Fibroblast of pulmonary artery (primary cell): ENCODE measurements around the gene ANO7.

Experiments used
- DNase-seq: peaks from one replicate; pipeline ENCODE4 v3.0.0-alpha.2; 2010; ENCODE audit warnings: low read depth
- H3K4me3 ChIP-seq: replicated peaks from 2 replicates; pipeline ENCODE4 v1.5.1; 2011; ENCODE audit warnings: low read depth, mild to moderate bottlenecking, control low read depth, low read length, moderate library complexity
- TF ChIP-seq, protein P1 (sequence below): IDR thresholded peaks from 2 replicates; pipeline ENCODE4 v1.5.1; 2011; ENCODE audit warnings: mild to moderate bottlenecking, control low read depth, low read length, inconsistent platforms; ENCODE audit errors: missing control alignments

Gene ANO7

DNA sequence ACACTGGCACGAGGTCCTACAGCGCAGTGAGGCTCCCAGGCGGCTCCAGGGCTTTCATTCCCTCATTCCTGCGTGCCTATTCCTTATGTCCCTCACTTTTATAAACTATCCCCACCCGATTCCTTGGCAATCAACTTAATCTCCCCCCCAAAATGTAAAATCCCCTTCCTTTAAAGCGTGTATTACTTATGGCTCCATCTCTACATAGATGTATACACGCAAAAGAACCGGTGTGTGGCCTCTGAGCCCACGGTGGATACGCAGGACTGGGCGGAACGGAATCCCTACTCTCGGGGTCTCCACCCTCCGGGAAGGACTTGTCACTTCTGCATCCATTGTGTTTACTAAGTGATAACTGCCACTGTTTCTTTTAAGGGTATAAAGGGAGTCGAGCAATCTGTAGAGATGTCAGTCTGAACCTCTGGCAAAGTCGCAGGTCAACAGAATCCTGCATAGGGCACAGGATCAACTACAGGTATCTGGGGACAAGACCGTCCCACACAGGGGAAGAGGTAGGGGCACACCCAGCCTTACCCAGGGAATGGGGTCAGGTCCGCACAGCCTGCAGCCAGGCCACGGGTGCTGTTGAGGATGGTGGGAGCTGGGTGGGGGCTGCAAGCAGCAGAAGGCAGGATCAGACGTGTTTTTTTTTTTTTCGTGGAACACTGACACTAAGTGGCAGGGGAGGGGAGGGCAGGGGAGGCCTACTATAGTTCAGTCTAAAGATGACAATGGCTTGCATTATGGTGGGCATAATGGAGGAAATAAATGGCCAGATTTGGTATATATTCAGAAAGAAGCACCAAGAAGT is 84.9 kb downstream of the ANO7 start:
- TF ChIP-seq, protein P1, sequence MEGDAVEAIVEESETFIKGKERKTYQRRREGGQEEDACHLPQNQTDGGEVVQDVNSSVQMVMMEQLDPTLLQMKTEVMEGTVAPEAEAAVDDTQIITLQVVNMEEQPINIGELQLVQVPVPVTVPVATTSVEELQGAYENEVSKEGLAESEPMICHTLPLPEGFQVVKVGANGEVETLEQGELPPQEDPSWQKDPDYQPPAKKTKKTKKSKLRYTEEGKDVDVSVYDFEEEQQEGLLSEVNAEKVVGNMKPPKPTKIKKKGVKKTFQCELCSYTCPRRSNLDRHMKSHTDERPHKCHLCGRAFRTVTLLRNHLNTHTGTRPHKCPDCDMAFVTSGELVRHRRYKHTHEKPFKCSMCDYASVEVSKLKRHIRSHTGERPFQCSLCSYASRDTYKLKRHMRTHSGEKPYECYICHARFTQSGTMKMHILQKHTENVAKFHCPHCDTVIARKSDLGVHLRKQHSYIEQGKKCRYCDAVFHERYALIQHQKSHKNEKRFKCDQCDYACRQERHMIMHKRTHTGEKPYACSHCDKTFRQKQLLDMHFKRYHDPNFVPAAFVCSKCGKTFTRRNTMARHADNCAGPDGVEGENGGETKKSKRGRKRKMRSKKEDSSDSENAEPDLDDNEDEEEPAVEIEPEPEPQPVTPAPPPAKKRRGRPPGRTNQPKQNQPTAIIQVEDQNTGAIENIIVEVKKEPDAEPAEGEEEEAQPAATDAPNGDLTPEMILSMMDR: no peak
- no peak for DNase-seq
- H3K4me3 ChIP-seq: peak overlapping the region; percentile 87

DNA sequence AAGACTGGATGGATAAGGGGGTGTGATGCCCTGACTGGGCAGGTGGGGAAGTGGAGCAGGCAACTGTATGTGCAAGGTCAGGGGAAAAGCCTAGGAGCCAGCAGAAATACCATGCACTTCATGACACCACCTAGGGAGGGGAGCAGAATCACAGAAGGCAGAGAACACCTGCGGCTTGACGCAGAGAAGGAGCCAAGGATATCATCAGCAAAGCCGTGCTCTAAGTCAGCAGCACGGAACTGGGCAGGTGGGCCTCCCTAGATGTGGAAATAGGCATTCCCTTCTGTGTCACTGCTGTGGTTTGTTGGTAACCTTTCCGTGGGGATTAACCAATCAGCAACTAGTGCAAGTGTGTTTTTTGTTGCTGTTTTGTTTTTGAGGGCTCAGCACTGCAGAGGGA is 85.7 kb downstream of the ANO7 start:
- TF ChIP-seq, protein P1: no peak
- DNase-seq: no peak
- no peak overlapping the region for H3K4me3 ChIP-seq
